Measurements from ENCODE around the gene PACSIN2. TPM values are rescaled to one million over a fixed set of nuclear protein-coding genes. Genes with fewer than 3 reads are reported as not detected.

Gene PACSIN2
- total and polyA plus RNA-seq, 2 of the 13 experiments (the other 11 are each of a cell fraction or from before 2014, with no cell fraction given), result 54.1 to 68.8 TPM

DNA sequence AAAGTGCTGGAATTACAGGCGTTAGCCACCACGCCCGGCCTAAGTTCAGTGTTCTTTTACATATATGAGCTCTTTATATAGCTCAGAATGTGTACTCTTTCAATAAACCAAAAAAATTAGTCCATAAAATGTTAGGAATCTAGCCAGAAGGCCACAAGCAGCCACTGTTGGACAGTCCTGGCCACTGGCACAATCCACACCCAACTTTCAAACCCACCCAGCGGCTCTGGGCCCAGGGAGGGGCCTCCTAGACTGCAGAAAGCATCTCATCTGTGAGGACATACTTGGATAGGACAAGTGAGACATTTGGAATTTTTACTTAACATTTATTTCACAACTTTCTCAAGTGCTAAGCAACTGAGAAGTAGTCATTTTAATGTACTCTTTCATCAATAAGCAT lies 6.4 kb downstream of the PACSIN2 start:
- POLR2A ChIA-PET, result interaction anchor here (7.3 kb wide), 1 partner anchor 16 kb away, joined by 101 read pairs; no protein-coding TSS in a partner anchor
- in situ Hi-C loops (cut with HindIII; ENCODE audit: extremely low pct_ligation_motif_present, low pct_unique_long_range_greater_than_20kb) (no loop called here), intact Hi-C loops (cut with micrococcal nuclease; ENCODE audit: unreplicated experiment) (no loop called here)
- Histone ChIP-seq H3K9me3 (ENCODE audit: low read length) (no peaks in the 10 kb centered on the region), H4K20me1 (ENCODE audit: insufficient read depth, low read length) (peaks cover 50% of the 10 kb centered on the region), H3K9ac (ENCODE audit: insufficient read depth, low read depth, low read length) (no peak overlapping the region), H3K27ac (ENCODE audit: extremely low read length, insufficient read depth, low read length) (no peak overlapping the region), H3K36me3 (replicated peaks in 1 of 2; ENCODE audit: control insufficient read depth in 1 of 2, insufficient read depth in 2 of 2, low read length in 2 of 2) (no peaks in the 10 kb centered on the region; a peak in 1 of 5 replicates), H3K4me2 (ENCODE audit: low read depth, low read length) (no peak overlapping the region), H3K4me3 (replicated peaks in 1 of 3; ENCODE audit: insufficient read depth in 1 of 3, low read depth in 2 of 3, low read length in 3 of 3) (no peak overlapping the region), H2AFZ (ENCODE audit: low read length) (no peak overlapping the region), H3K4me1 (ENCODE audit: insufficient read depth, low read length) (peaks cover 97% of the 10 kb centered on the region), H3K27me3 (ENCODE audit: control insufficient read depth in 1 of 2, insufficient read depth in 2 of 2, low read length in 2 of 2) (no peaks in the 10 kb centered on the region), H3K79me2 (ENCODE audit: insufficient read depth, low read length) (peaks cover 96% of the 10 kb centered on the region)
- WGBS (ENCODE audit: low lambda C conversion rate), result 98% methylated on average over 4 of the region's 4 CpGs
- no peak for TF ChIP-seq MAF1 (CRISPR knock-in tag; IDR thresholded peaks at IDR 0.05; ENCODE audit: borderline replicate concordance)
- no peak for TF ChIP-seq MEIS1 (CRISPR knock-in tag; IDR thresholded peaks at IDR 0.05; ENCODE audit: borderline replicate concordance)
- TF ChIP-seq ZNF296 (CRISPR knock-in tag; conservative IDR thresholded peaks at IDR 0.05), result no peak
- TF ChIP-seq, protein P1, sequence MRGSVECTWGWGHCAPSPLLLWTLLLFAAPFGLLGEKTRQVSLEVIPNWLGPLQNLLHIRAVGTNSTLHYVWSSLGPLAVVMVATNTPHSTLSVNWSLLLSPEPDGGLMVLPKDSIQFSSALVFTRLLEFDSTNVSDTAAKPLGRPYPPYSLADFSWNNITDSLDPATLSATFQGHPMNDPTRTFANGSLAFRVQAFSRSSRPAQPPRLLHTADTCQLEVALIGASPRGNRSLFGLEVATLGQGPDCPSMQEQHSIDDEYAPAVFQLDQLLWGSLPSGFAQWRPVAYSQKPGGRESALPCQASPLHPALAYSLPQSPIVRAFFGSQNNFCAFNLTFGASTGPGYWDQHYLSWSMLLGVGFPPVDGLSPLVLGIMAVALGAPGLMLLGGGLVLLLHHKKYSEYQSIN (CRISPR knock-in tag; IDR thresholded peaks at IDR 0.05; ENCODE audit: borderline replicate concordance), result no peak
- no peak for TF ChIP-seq NR3C1 (CRISPR knock-in tag; IDR thresholded peaks at IDR 0.05)
- TF ChIP-seq ZBTB2 (CRISPR knock-in tag; IDR thresholded peaks at IDR 0.05; ENCODE audit: low read depth), result no peak
- TF ChIP-seq ZFY (CRISPR knock-in tag; IDR thresholded peaks at IDR 0.05), result no peak
- no peak for TF ChIP-seq PHF20 (CRISPR knock-in tag; IDR thresholded peaks at IDR 0.05)
- no peak for TF ChIP-seq SRSF1 (optimal IDR thresholded peaks at IDR 0.05; ENCODE audit: low read depth, low read length)
- no peak for TF ChIP-seq IRF1 (CRISPR knock-in tag; IDR thresholded peaks at IDR 0.05; ENCODE audit: low read depth)
- no peak for TF ChIP-seq ZNF367 (CRISPR knock-in tag; IDR thresholded peaks at IDR 0.05; ENCODE audit: borderline replicate concordance)
- CTCF ChIA-PET (ENCODE audit: low intra/inter-chr PET ratio, low total read pairs), result no interaction called here
- ATAC-seq (no peak), FAIRE-seq (no peak), DNase-seq (ENCODE audit: low spot score) (no peak)
- BruUV-seq (replicated peaks), result no TSS peak
